IMR-90 (cell line): Measurements from ENCODE around the gene NMBR.

Experiments used
- BHLHE40 ChIP-seq: fragments of 150-350 bp; IDR thresholded peaks from 2 replicates; pipeline ENCODE4 v1.6.1; 2016; ENCODE audit warnings: mild to moderate bottlenecking, low read depth, low read length
- CEBPB ChIP-seq: IDR thresholded peaks from 2 replicates; pipeline ENCODE4 v1.6.1; 2012; ENCODE audit warnings: low read depth, low read length, improper control_type of control experiment
- CTCF ChIP-seq: conservative IDR thresholded peaks from 2 replicates; pipeline ENCODE4 v1.5.1; 2012; ENCODE audit warnings: mild to moderate bottlenecking, low read depth, low read length, improper control_type of control experiment
- MAFK ChIP-seq: IDR thresholded peaks from 2 replicates; pipeline ENCODE4 v1.6.1; 2012; ENCODE audit warnings: low read depth, low read length, improper control_type of control experiment
- MAZ ChIP-seq: IDR thresholded peaks from 2 replicates; pipeline ENCODE4 v1.6.1; 2012; ENCODE audit warnings: low read depth, mild to moderate bottlenecking, low read length, improper control_type of control experiment, moderate library complexity, borderline replicate concordance
- NFE2L2 ChIP-seq: fragments of 150-350 bp; IDR thresholded peaks from 2 replicates; pipeline ENCODE4 v1.6.1; 2016; ENCODE audit warnings: low read depth, mild to moderate bottlenecking, low read length
- POLR2A ChIP-seq: IDR thresholded peaks from 2 replicates; pipeline ENCODE4 v1.6.1; 2012; ENCODE audit warnings: mild to moderate bottlenecking, low read depth, low read length
- RAD21 ChIP-seq: IDR thresholded peaks from 2 replicates; pipeline ENCODE4 v1.6.1; 2012; ENCODE audit warnings: low read length, improper control_type of control experiment
- RCOR1 ChIP-seq: IDR thresholded peaks from 2 replicates; pipeline ENCODE4 v1.6.1; 2012; ENCODE audit warnings: mild to moderate bottlenecking, low read length, improper control_type of control experiment; ENCODE audit not compliant: insufficient replicate concordance
- RFX5 ChIP-seq: IDR thresholded peaks from 2 replicates; pipeline ENCODE4 v1.8.0; 2012; ENCODE audit warnings: low read depth, mild to moderate bottlenecking, low read length, moderate library complexity
- SMC3 ChIP-seq: fragments of 150-350 bp; IDR thresholded peaks from 2 replicates; pipeline ENCODE4 v1.6.1; 2016; ENCODE audit warnings: low read depth, mild to moderate bottlenecking, antibody characterized with exemption, low read length, moderate library complexity

DNA sequence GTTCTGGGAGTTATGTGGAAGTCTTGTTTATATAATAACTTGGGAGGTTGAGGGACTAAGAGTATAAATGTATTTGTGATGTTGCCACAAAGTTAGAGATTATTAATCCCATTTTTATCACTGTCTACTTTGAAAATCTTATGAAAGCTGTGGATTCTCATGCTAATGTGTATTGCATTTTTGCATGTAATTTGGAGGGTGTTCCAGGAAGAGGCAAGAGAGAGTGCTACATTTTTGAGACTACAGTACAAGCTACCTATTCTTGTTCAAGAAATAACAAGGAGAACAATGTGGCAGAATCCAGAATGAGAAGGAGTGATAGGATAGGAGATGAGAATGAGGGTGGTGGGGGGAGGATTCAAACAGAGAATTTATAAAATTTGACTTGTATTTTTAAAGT, 35.1 kb upstream of the NMBR start:
- no peak for TF ChIP-seq CTCF
- TF ChIP-seq POLR2A, result no peak
- TF ChIP-seq NFE2L2, result no peak
- TF ChIP-seq MAFK, result no peak
- TF ChIP-seq BHLHE40, result no peak
- no peak for TF ChIP-seq RAD21
- no peak for TF ChIP-seq RFX5
- no peak for TF ChIP-seq RCOR1
- TF ChIP-seq CEBPB, result no peak
- no peak for TF ChIP-seq MAZ
- TF ChIP-seq SMC3, result no peak
